Skin epidermis (tissue), 12 donors: ENCODE measurements around the gene OSBP.
"Not testable (repeated sequence)": the region's sequence is repeated elsewhere in the genome, so short reads cannot be mapped to it uniquely, and the experiment has no call there.

Source experiments
- H3K27ac ChIP-seq, 21 experiments: fragments of 200-600 bp; sonication (generic) in 11 of 21; one replicate each; pipeline ENCODE4 v1.5.0; 2020; ENCODE audit warnings: mild to moderate bottlenecking in 3 of 21, inconsistent platforms in 2 of 21, moderate library complexity in 2 of 21
- H3K4me3 ChIP-seq, 7 experiments: fragments of 200-600 bp; sonication (generic) in 2 of 7; one replicate each; pipeline ENCODE4 v1.5.0; 2020; ENCODE audit warnings: inconsistent platforms in 2 of 7, mild to moderate bottlenecking in 2 of 7, moderate library complexity in 1 of 7

The OSBP gene

DNA sequence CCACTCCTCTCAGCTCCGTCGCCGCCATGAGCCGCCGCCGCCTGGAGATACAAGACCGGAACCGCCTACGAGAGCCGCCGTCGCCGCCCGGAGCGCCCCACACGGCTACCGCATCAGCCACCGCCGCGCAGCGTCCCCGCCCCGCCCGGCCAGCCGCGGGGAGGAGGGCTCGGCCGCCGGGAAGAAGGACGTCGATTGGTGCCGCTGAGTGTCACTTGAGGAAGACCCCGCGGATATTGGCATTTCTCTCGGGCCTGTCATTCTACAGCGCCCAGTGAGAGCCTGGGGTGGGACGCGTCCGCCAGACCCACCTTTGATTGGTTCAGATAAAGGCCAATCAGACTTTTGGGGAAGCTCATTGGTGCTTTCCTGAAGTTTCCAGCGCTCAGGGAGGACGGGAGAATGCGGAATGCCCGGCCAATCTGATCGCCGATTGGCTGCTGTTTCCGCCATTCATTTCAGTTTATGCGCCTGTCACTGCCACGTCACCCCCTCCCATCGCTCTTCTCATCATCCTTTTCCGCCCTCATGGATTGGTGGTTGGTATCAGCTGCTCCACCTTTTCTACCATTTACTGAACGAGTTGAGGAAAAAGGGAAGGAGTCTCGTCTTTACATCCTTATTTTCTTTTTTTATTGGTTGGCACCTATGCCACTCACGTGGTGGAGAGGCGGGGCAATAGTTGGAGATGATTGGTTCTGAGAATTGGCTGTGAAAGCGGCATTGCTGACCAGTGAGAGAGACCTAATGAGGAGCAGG, at the start of gene OSBP:
Gene OSBP, minus strand, starts transcription at position 138 of the 759 bp plus-strand sequence. Its CDS starts 110 bp downstream, at position 28.
- H3K4me3 ChIP-seq = peak within 1 kb of the TSS; percentile 70 to 89 (median 76)

GRCh38 chr11:59660621-59661020, 45.0 kb upstream of the OSBP start:
- H3K4me3 ChIP-seq = no peak overlapping the region
- no peak overlapping the region for H3K27ac ChIP-seq

More for the DNA sequence above, at the start of gene OSBP:
- H3K27ac ChIP-seq = peak within 1 kb of the TSS; percentile 69 to 97 (median 92)

GRCh38 chr11:59659981-59660380, 44.4 kb upstream of the OSBP start:
- no peak overlapping the region for H3K27ac ChIP-seq
- no peak overlapping the region for H3K4me3 ChIP-seq

DNA sequence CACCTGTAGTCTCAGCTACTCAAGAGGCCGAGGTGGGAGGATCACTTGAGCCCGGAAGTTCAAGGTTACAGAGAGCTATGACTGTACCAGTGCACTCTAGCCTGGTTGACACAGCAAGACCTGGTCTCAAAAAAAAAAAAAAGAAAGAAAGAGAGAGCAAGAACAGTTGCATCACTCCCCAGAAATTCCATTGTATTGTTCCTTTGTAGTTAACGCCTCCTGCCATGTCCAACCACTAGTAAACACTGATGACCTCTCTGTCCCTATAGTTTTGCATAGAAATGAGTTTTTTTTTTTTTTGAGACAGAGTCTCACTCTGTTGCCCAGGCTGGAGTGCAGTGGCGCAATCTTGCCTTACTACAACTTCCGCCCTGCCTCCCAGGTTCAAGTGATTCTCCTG, 42.5 kb upstream of the OSBP start:
- H3K4me3 ChIP-seq = no peak overlapping the region
- H3K27ac ChIP-seq = no peak overlapping the region

DNA sequence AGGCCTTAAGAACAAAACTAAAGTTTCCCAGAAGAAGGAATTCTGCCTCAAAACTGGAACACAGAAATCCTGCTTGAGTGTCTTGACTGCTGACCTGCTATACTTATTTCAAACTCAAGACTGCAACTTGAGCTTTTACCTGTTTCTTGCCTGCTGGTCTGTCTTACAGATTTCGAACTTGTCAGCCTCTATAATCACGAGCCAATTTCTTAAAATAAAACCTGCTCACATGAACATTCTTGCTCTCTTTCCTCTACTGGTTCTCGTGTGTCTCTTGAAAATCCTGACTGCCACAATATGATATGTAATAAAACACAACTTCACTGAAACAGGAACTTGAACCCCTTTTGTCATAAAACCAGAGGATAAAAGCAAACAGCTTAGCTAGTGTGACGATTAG, 39.3 kb upstream of the OSBP start:
- H3K27ac ChIP-seq = no peak overlapping the region
- no peak overlapping the region for H3K4me3 ChIP-seq

- H3K27ac ChIP-seq = no peak overlapping the region
- no peak overlapping the region for H3K4me3 ChIP-seq
Measured at GRCh38 chr11:59647245-59647980, 31.8 kb upstream of the OSBP start.

GRCh38 chr11:59644528-59644927, 29.0 kb upstream of the OSBP start:
- Histone ChIP-seq H3K4me3 (no peak overlapping the region), H3K27ac (no peak overlapping the region)

GRCh38 chr11:59643390-59643789, 27.8 kb upstream of the OSBP start:
- Histone ChIP-seq H3K4me3 (no peak overlapping the region), H3K27ac (no peak overlapping the region)

DNA sequence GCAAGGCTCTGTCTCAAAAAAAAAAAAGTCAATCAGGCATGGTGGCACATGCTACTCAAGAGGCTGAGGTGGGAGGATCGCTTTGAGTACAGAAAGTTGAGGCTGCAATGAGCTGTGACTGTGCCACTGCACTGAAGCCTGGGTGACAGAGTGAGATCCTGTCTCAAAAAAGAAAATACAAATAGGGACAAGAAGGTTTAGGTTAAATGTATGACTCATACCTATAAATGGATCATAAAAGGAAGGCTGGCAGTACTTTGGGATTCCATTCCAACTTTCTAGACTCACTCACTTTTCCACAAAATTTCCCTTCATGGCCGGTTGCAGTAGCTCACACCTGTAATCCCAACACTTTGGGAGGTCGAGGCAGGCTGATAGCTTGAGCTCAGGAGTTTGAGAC, 25.6 kb upstream of the OSBP start:
- Histone ChIP-seq H3K27ac (no peak overlapping the region), H3K4me3 (no peak overlapping the region)

DNA sequence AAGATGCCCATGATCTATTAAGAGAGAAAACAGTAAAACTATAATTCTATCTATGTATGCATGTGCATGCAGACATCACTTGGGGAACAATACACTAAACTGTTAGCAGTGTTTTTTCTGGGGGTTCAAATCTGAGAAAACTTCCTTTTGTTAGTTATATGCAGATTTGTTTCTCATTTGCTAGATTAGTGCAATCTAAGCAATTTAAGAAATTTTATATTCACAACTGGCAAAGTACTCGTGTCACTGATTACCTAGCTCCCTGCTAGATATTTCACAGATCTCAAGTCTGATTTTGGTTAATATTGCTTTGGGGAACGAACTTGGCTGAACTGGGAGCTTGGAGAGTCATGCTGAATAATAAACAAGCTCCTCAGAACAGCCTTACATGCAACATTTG, 14.9 kb upstream of the OSBP start:
- Histone ChIP-seq H3K27ac (no peak overlapping the region), H3K4me3 (no peak overlapping the region)

DNA sequence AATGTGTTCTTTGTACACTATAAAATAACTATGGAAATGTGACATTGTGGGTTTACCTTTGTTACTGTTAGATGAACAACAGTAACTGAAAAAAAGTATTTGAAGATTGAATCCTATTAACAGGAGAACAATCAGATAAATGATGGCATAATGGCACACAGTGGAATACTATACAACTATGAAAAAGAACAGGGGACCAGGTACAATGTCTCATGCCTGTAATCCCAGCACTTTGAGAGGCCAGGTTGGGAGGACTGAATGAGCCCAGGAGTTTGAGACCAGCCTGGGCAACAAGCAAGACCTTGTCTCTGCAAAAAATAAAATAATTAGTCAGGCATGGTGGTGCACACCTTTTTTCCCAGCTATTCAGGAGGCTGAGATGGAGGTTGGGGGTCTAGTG, 14.4 kb upstream of the OSBP start:
- H3K4me3 ChIP-seq = no peak overlapping the region

DNA sequence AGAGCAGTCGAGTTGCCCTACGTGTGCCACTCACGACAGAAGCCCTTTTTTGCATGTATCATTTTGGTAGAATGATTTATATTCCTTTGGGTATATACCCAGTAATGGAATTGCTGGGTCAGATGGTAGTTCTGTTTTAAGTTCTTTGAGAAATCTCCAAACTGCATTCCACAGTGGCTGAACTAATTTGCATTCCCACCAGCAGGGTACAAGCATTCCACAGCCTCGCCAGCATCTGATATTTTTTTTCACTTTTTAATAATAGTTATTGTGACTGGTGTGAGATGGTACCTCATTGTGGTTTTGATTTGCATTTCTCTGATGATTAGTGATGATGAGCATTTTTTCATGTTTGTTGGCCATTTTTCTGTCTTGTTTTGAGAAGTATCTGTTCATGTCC, 11.4 kb upstream of the OSBP start:
- H3K4me3 ChIP-seq, H3K27ac ChIP-seq: not testable (repeated sequence)

More for the DNA sequence above, 14.4 kb upstream of the OSBP start:
- H3K27ac ChIP-seq = no peak overlapping the region

GRCh38 chr11:59625703-59626102, 10.1 kb upstream of the OSBP start:
- H3K27ac ChIP-seq = no peak overlapping the region
- no peak overlapping the region for H3K4me3 ChIP-seq

DNA sequence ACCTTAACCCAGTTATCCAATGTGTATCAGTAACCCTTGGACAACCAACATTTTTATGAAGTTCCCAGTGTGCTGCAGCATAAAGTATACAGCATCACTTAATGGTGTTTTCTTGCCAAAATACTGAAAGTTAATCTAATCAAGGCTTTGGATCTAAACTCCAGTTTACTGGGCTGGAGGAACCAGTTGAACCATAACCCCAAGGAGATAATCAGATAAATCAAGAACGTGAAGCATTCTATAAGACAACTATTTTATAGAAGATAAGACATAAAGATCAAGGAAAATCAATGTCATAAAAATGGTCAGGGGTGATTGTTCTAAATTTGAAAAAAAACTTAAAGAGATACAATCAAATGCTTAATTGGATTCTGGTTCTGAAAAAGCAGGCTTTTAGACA, 2.3 kb upstream of the OSBP start:
- H3K27ac ChIP-seq = no peak overlapping the region
- H3K4me3 ChIP-seq = no peak overlapping the region

DNA sequence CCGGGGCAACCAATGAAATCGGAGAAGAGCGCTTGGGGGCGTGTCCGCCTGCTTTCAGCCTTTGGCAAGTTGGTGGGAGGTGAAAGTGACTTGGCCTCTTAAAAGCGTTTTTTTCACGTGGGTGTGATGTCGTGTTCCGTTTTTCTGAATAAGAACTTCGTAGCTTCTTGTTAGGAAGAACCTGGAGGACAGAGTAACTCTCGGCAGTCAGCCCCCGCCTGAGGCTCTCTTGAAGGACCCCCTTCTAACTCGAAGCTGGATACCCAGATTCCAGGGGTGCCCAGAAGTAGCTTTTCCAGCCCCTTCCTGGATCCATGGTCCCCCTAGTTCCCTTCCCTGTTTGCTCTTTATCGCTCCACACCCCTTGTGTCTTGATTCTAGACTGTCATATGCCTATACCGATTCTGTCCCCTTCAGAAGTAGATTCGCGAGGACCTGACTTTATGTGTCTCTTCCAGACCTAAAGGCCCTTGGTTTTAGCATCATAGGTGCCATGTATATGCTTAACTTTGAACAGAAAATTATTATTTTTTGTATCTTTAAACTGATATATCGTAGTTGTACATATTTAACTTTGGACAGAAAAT, 915 bp upstream of the OSBP start:
- peak overlapping the region; percentile 28 to 89 (median 40) for H3K4me3 ChIP-seq

GRCh38 chr11:59615120-59615636, 396 bp downstream of the OSBP start:
- Histone ChIP-seq H3K4me3 (peak overlapping the region; percentile 70 to 89 (median 76)), H3K27ac (peak overlapping the region; percentile 69 to 97 (median 91))

More for the DNA sequence above, 915 bp upstream of the OSBP start:
- peak overlapping the region; percentile 27 to 95 (median 85) for H3K27ac ChIP-seq

DNA sequence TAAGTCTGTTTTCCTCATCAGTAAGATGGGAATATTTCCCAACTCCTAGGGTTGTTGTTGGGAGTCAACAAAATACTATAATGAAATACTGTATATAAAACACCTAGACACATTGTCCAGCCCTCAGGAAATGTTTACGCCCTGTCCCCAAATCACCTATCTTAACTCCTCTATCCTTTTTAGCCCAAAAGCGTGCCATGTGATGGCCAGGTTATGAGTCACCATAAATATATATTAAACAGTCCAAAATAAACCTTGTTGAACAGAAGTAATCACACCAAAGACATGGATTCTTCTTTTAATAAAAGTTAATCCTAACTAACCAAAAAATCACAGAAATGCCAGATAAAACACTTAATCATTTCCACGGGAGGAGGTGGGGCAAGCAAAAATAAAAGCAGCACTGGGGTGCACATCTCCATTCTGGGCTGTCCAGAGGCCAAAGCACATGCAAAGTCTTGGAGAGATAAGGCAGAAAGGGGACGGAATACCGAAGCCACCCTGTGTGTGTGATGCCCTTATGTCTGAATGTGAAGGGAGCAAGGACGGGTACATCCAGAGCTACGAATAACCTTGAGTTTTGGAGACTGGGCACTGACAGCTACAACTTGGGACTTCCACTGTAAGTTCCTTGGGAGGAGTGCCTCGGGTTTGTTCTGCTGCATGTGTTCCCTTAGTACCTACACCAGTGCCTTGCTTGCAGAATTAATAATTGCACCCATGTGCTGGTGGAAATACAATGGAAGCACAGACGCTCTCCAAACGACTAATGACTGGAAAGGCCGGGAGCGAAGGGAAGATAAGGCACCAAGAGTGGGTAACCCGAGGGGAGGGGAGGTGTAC, 1.1 kb downstream of the OSBP start:
- Histone ChIP-seq H3K27ac (peak overlapping the region in 20 of 21 experiments; percentile 78 to 97 (median 92)), H3K4me3 (peak overlapping the region; percentile 70 to 89 (median 76))

DNA sequence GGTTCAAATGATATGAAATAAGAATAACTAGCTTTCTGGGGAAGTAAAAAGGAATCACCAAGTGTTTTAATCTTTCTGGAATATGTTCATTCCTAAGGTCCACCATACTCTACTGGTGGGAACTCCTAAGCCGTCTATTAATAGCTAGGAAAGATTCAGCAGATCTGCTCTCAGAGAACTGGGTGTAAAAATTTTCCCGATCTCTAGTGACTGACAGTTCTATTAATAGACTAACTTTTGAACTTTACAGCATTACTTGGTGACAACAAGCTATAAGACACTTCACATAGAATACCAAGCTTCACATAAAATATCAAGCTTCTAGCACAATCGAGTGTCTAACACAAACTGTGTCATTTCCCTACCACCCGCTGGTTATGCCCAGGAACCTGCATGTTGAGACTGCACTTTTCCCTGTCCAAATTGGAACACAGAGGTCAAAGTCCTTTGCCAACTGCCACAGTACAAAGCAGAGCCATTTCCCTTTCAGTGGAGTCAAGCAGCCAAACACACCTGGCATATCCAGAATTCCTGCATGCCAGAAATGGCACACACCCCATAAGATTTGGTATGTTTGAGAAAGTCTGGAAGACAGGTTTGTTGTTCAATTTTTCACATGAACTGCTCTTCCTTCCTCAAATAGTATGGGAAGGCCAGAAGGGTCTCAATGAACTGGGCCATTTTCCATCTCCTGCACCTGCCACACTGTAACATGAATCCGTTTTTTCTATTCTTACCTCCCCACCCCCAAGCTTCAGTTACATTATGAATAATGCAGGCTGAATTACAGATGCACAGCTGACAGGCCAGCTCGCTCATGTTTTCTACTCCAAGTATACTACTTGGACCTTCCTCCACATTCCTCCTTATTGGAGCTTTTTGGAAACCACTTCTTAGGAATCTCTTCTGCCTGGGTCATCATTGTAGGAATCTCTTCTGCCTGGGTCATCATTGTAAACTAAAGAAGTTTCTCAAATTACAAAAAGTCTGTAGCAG, 3.7 kb downstream of the OSBP start:
- peak overlapping the region in 1 of 7 experiments; percentile 7 for H3K4me3 ChIP-seq
- peak overlapping the region in 7 of 21 experiments; percentile 0 to 39 (median 24) for H3K27ac ChIP-seq
